NCI-H774 (cell line): ENCODE measurements around the gene NFATC3.

Experiments used
- DNase-seq: peaks from one replicate; lab custom pipeline; 2025; lab: John Stamatoyannopoulos, UW

NFATC3 gene

GRCh38 chr16:68073902-68074760 is 11.0 kb upstream of the NFATC3 start:
- DNase-seq: no peak

GRCh38 chr16:68074850-68075555 is 10.2 kb upstream of the NFATC3 start:
- DNase-seq: no peak

- DNase-seq: no peak
Observed at GRCh38 chr16:68075980-68076379, 9.2 kb upstream of the NFATC3 start.

- DNase-seq: no peak
Observed at GRCh38 chr16:68076560-68076959, 8.6 kb upstream of the NFATC3 start.

- DNase-seq: no peak
Observed at GRCh38 chr16:68077866-68078700, 7.1 kb upstream of the NFATC3 start.

GRCh38 chr16:68078701-68079375 is 6.3 kb upstream of the NFATC3 start:
- DNase-seq: no peak

- DNase-seq: no peak
Observed at GRCh38 chr16:68079376-68079625, 5.9 kb upstream of the NFATC3 start.

GRCh38 chr16:68079626-68080344 is 5.4 kb upstream of the NFATC3 start:
- DNase-seq: no peak

- DNase-seq: no peak
Observed at GRCh38 chr16:68081861-68082628, 3.1 kb upstream of the NFATC3 start.

- no peak for DNase-seq
Observed at GRCh38 chr16:68082629-68083238, 2.4 kb upstream of the NFATC3 start.

GRCh38 chr16:68083239-68083781 is 1.9 kb upstream of the NFATC3 start:
- DNase-seq: no peak

- DNase-seq: no peak
Observed at GRCh38 chr16:68083861-68084503, 1.2 kb upstream of the NFATC3 start.

- DNase-seq: peak; percentile 63
Observed at GRCh38 chr16:68084504-68085258, 489 bp upstream of the NFATC3 start.

- DNase-seq: no peak
Observed at GRCh38 chr16:68086336-68086841, 1.2 kb downstream of the NFATC3 start.

- no peak for DNase-seq
Observed at GRCh38 chr16:68086860-68087268, 1.7 kb downstream of the NFATC3 start.

GRCh38 chr16:68087688-68088087 is 2.5 kb downstream of the NFATC3 start:
- no peak for DNase-seq

GRCh38 chr16:68088130-68088972 is 3.2 kb downstream of the NFATC3 start:
- DNase-seq: no peak

- no peak for DNase-seq
Observed at GRCh38 chr16:68089067-68089466, 3.9 kb downstream of the NFATC3 start.
